GM19467 (cell line): ENCODE results near the gene BNC1.
"Not testable (repeated sequence)": the region's sequence is repeated elsewhere in the genome, so short reads cannot be mapped to it uniquely, and the experiment has no call there.

Experiments
- ATAC-seq: cut with Tn5 transposase; IDR thresholded peaks from one replicate; pipeline ENCODE4 v1.9.1; 2021; ENCODE audit warnings: mild to moderate bottlenecking, moderate library complexity; ENCODE audit not compliant: unreplicated experiment

BNC1 gene

GRCh38 chr15:83299462-83299861 is 15.0 kb upstream of the BNC1 start:
- no peak for ATAC-seq

GRCh38 chr15:83295417-83295816 is 11.0 kb upstream of the BNC1 start:
- ATAC-seq, result no peak

- no peak for ATAC-seq
Measured at GRCh38 chr15:83293201-83293600, 8.7 kb upstream of the BNC1 start.

GRCh38 chr15:83292317-83292716 is 7.9 kb upstream of the BNC1 start:
- ATAC-seq, result no peak

- ATAC-seq, result no peak
Measured at GRCh38 chr15:83290236-83290635, 5.8 kb upstream of the BNC1 start.

GRCh38 chr15:83289160-83289559 is 4.7 kb upstream of the BNC1 start:
- ATAC-seq, result no peak

GRCh38 chr15:83288381-83288801 is 3.9 kb upstream of the BNC1 start:
- no peak for ATAC-seq

- no peak for ATAC-seq
Measured at GRCh38 chr15:83287541-83288027, 3.1 kb upstream of the BNC1 start.

GRCh38 chr15:83285979-83286553 is 1.6 kb upstream of the BNC1 start:
- ATAC-seq, result no peak

GRCh38 chr15:83285284-83285978 is 967 bp upstream of the BNC1 start:
- ATAC-seq, result no peak

GRCh38 chr15:83283813-83284558 is 478 bp downstream of the BNC1 start:
- ATAC-seq, result no peak

GRCh38 chr15:83283138-83283812 is 1.2 kb downstream of the BNC1 start:
- no peak for ATAC-seq

GRCh38 chr15:83282776-83283137 is 1.7 kb downstream of the BNC1 start:
- ATAC-seq, result no peak

GRCh38 chr15:83282141-83282540 is 2.3 kb downstream of the BNC1 start:
- ATAC-seq, result no peak

GRCh38 chr15:83278191-83278590 is 6.3 kb downstream of the BNC1 start:
- ATAC-seq, result no peak

- no peak for ATAC-seq
Measured at GRCh38 chr15:83276661-83277060, 7.8 kb downstream of the BNC1 start.

- ATAC-seq, result no peak
Measured at GRCh38 chr15:83275412-83275811, 9.1 kb downstream of the BNC1 start.

- ATAC-seq, result no peak
Measured at GRCh38 chr15:83270176-83270575, 14.3 kb downstream of the BNC1 start.

GRCh38 chr15:83268147-83268546 is 16.3 kb downstream of the BNC1 start:
- ATAC-seq, result no peak

- ATAC-seq, result no peak
Measured at GRCh38 chr15:83262594-83263315, 21.7 kb downstream of the BNC1 start.

GRCh38 chr15:83262181-83262580 is 22.3 kb downstream of the BNC1 start:
- not testable (repeated sequence) for ATAC-seq
